ENCODE results near the gene ZWILCH.

ZWILCH gene

DNA sequence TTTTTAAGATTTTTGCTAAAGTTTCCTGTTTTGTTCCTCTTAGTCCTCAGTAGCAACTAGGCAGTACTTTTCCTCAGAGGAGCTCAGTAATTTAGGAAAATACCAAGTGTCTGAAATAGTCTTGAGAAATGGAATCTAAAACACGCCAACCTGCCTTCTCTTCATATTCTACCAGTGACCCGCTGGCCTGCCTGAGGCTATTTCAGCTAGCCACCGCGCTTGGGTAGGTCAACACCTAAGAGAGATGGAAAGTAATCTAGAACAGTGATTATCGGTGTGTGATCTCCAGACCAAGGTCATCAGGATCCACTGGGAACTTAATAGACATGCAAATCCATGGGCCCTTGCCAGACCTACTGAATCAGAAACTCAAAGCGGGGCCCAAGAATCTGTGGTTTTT, 53.1 kb downstream of the ZWILCH start:
- TF ChIP-seq, protein P1, sequence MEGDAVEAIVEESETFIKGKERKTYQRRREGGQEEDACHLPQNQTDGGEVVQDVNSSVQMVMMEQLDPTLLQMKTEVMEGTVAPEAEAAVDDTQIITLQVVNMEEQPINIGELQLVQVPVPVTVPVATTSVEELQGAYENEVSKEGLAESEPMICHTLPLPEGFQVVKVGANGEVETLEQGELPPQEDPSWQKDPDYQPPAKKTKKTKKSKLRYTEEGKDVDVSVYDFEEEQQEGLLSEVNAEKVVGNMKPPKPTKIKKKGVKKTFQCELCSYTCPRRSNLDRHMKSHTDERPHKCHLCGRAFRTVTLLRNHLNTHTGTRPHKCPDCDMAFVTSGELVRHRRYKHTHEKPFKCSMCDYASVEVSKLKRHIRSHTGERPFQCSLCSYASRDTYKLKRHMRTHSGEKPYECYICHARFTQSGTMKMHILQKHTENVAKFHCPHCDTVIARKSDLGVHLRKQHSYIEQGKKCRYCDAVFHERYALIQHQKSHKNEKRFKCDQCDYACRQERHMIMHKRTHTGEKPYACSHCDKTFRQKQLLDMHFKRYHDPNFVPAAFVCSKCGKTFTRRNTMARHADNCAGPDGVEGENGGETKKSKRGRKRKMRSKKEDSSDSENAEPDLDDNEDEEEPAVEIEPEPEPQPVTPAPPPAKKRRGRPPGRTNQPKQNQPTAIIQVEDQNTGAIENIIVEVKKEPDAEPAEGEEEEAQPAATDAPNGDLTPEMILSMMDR (IDR thresholded peaks at IDR 0.05; ENCODE audit: low read depth, low read length, missing control alignments): no peak
- no peak overlapping the region for H3K4me3 ChIP-seq (replicated peaks; ENCODE audit: low read depth, low read length)
- DNase-seq (ENCODE audit: extremely low read depth, low read depth): no peak

DNA sequence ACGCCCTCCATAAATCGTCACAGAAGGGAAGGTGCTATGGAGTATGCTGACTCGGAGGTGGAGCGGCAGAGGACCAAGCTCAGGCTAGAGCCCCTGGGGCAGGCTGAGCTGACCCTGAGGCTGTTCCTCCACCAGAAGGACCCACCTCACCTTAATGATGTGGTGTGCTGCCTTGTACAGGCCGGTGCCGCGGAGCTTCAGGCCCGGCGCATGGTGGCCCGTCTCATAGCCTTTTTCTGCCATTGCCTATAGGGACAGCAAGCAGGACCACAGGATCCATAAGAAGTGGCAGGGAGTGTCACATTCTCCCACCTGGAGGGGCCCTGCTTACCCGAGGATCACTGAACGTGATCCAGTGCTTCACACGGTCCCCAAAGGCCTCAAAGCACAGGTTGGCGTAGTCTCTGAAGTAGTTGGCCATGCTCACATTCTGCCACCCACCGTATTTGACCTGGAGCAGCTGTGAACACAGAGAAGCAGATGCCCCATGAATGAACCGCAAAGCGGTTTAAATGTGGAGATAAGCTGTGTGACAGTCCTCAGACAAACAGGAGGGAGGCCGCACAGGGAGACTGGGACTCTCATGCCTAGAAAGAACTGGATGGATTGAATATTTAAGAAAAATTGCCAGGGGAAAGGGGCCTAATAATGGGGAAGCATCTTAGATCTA, 55.9 kb downstream of the ZWILCH start:
- TF ChIP-seq, protein P1 (IDR thresholded peaks at IDR 0.05; ENCODE audit: low read depth, low read length, missing control alignments): no peak
- no peak for DNase-seq (ENCODE audit: extremely low read depth, low read depth)
- no peak overlapping the region for H3K4me3 ChIP-seq (replicated peaks; ENCODE audit: low read depth, low read length)

DNA sequence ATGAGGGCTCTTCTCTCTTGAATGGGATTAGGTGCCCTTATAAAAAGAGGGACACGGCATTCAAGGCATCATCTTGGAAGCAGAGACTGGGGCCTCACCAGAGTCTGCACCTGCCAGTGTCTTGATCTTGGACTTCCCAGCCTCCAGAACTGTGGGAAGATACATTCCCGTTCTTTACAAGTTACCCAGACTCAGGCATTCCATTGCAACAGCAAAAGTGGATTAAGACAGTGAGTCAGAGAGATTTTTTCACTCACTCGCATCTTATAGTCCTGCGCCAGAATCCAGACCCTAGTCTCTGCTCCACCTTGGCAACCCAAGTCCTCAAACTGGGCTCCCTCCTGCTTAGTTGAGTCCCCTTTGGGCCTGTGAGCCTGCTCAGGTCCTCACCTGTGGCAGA, 58.0 kb downstream of the ZWILCH start:
- H3K4me3 ChIP-seq (replicated peaks; ENCODE audit: low read depth, low read length): no peak overlapping the region
- no peak for DNase-seq (ENCODE audit: extremely low read depth, low read depth)
- TF ChIP-seq, protein P1 (IDR thresholded peaks at IDR 0.05; ENCODE audit: low read depth, low read length, missing control alignments): no peak

DNA sequence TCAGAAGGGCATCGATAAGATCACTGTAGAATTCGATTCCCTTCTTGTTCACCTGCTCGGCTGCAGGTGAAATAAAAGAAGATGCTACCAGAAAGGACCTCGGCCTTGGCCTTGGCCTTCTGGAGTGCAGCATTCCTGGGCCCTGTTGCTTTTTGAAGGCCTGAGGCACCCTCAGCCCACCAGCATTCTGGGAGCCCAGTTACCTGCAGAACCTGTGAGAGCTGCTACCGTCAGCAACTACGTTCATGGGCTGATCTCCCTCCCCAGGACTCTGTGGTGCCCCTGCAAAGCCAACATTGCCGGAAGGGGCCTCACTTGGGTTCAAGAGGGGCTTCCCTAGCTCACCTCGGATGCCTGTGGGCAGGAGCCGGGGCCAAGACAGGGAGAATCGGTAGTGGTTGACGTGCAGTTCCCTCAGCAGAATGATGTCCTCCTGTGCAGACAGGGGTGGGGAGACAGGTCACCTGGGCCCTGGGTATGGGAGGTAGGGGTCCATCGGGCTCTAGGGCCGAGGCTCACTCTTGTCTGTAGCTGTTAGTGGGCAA, 58.5 kb downstream of the ZWILCH start:
- TF ChIP-seq, protein P1 (IDR thresholded peaks at IDR 0.05; ENCODE audit: low read depth, low read length, missing control alignments): no peak
- no peak overlapping the region for H3K4me3 ChIP-seq (replicated peaks; ENCODE audit: low read depth, low read length)
- DNase-seq (ENCODE audit: extremely low read depth, low read depth): no peak

DNA sequence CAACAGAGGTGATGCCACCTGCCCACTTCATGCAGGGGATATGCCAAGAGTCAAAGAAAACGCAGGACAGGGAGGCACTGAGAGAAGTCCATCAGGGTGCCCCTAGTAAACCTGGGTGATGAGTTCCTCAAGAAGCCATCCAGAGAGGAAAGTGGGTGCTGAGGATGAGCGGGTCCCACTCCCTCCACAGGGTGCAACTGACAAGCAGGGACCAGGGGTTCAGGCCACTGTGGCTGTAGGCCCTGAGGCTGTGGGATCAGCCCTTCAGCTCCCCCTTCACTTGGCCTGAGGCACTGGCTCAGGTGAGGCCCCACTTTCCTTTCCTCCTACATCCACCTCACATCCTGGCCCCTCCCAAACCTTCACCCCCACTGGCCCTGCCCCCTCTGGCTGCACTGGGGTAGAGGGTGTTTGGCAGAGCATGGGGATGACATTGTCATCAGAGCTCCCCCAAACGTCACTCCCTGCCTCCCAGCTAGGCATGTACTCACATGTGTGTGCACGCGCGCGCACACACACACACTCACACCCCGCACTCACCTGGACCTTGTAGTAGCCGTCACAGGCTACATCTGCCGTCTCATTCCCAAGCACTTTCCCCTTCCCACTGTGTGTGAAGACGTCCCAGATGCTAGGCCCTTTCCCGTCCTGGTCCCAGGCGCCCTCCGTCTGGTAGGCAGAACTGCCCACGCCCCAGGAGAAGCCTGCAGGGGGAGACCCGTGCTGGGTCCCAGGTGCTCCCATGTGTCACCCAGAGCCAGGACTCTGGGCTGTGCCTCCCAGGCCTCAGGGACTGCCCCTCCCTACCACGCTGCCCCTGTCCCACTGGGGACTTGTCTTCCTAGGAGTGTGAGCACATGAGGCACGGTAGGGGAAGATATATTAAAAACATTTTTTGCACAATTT, 59.3 kb downstream of the ZWILCH start:
- no peak for DNase-seq (ENCODE audit: extremely low read depth, low read depth)
- TF ChIP-seq, protein P1 (IDR thresholded peaks at IDR 0.05; ENCODE audit: low read depth, low read length, missing control alignments): no peak
- H3K4me3 ChIP-seq (replicated peaks; ENCODE audit: low read depth, low read length): no peak overlapping the region

DNA sequence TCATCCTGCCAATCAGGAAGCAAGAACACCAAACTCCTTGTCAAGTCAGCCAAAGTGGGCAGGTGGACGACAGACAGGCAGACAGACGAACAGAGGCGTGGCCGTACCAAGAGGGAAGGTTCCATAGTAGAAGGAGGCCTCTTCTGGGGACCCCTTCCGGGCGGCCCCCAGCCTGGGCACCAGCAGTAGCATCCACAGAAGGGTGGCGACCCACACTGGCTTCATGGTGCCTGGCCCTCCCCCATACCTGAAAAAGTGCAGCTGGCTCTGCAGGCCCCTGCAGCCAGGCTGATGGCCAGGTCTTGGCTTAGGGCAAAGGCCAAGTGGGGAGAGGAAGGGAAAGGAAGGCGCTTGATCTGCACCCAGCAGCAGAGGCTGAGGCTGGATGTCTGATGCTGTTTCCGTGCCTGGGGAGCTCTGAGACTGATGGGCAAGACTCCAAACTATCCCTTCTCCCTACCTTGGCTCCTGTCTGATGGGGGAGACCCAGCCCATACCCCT, 60.1 kb downstream of the ZWILCH start:
- no peak for DNase-seq (ENCODE audit: extremely low read depth, low read depth)
- H3K4me3 ChIP-seq (replicated peaks; ENCODE audit: low read depth, low read length): no peak overlapping the region

More for the DNA sequence above, 60.1 kb downstream of the ZWILCH start:
- TF ChIP-seq, protein P1 (IDR thresholded peaks at IDR 0.05; ENCODE audit: low read depth, low read length, missing control alignments): no peak
